Colonic mucosa (tissue), 4 donors: ENCODE measurements around the gene SPECC1L. TPM values are rescaled to one million over a fixed set of nuclear protein-coding genes. Genes with fewer than 3 reads are reported as not detected.
"Not testable (repeated sequence)": the region's sequence is repeated elsewhere in the genome, so short reads cannot be mapped to it uniquely, and the experiment has no call there.

Experiments used
- DNase-seq: peaks from one replicate; pipeline ENCODE4 v3.0.0-alpha.2; 2020
- H3K27ac ChIP-seq: fragments of 200-600 bp; one replicate; pipeline ENCODE4 v1.8.0; 2021
- H3K27me3 ChIP-seq: fragments of 200-600 bp; one replicate; pipeline ENCODE4 v1.8.0; 2021
- H3K36me3 ChIP-seq: fragments of 200-600 bp; one replicate; pipeline ENCODE4 v1.8.0; 2021
- H3K4me1 ChIP-seq: fragments of 200-600 bp; one replicate; pipeline ENCODE4 v1.8.0; 2021; ENCODE audit warnings: mild to moderate bottlenecking
- H3K4me3 ChIP-seq: fragments of 200-600 bp; one replicate; pipeline ENCODE4 v1.8.0; 2021
- H3K9ac ChIP-seq, 2 donors: one replicate each; pipeline ENCODE4 v1.7.0; 2013; ENCODE audit warnings: control low read depth in 2 of 2, low read depth in 2 of 2, low read length in 2 of 2
- H3K9me3 ChIP-seq: fragments of 200-600 bp; one replicate; pipeline ENCODE4 v1.8.0; 2021
- CTCF ChIP-seq: fragments of 200-600 bp; IDR thresholded peaks from one replicate; pipeline ENCODE4 v1.8.0; 2022; ENCODE audit warnings: antibody characterized with exemption, mild to moderate bottlenecking
- intact Hi-C: fragments of 100-400 bp; cut with DNase I; formaldehyde crosslinking; loops from one replicate; pipeline ENCODE4 v1.14.1; 2022
- total RNA-seq, 2 donors: library from RNA; stranded (reverse); fragmentation: NEBNext Ultra II Directional in 1 of 2; extraction: Animal tissue kit (Norgen Biotek cat#: 25700) in 1 of 2; gene quantifications; one replicate each; pipeline ENCODE4 v1.2.1, GENCODE V29; 2021
- donor health status: healthy.
- donor health status: DM: no; HTN: no; CAD: no.
- donor health status: DM: no; HTN: no; CAD: no.

SPECC1L gene
- total RNA-seq, 2 donors from 2014 or later = 45.3 to 55.3 TPM

GRCh38 chr22:24315367-24315966 is 44.8 kb downstream of the SPECC1L start:
- H3K36me3 ChIP-seq = no peaks in the 10 kb centered on the region
- intact Hi-C loops = no loop called here
- no peak overlapping the region for H3K4me3 ChIP-seq
- no peaks in the 10 kb centered on the region for H3K27me3 ChIP-seq
- no peaks in the 10 kb centered on the region for H3K4me1 ChIP-seq
- H3K9me3 ChIP-seq = no peaks in the 10 kb centered on the region
- no peak for TF ChIP-seq CTCF
- no peak for DNase-seq
- no peak overlapping the region for H3K9ac ChIP-seq
- H3K27ac ChIP-seq = no peak overlapping the region

- H3K27ac ChIP-seq, DNase-seq, H3K4me1 ChIP-seq, H3K9me3 ChIP-seq, intact Hi-C loops, H3K4me3 ChIP-seq, H3K36me3 ChIP-seq, H3K9ac ChIP-seq, H3K27me3 ChIP-seq: not testable (repeated sequence)
Observed at GRCh38 chr22:24316264-24316663, 45.6 kb downstream of the SPECC1L start.

- H3K4me1 ChIP-seq, H3K9ac ChIP-seq, H3K36me3 ChIP-seq, H3K27ac ChIP-seq, H3K4me3 ChIP-seq, DNase-seq, intact Hi-C loops, H3K9me3 ChIP-seq, H3K27me3 ChIP-seq: not testable (repeated sequence)
Observed at GRCh38 chr22:24317511-24317910, 46.9 kb downstream of the SPECC1L start.

GRCh38 chr22:24319451-24319850 is 48.8 kb downstream of the SPECC1L start:
- H3K27ac ChIP-seq = no peak overlapping the region
- H3K9me3 ChIP-seq = no peaks in the 10 kb centered on the region
- H3K4me1 ChIP-seq = no peaks in the 10 kb centered on the region
- no peak for DNase-seq
- no peak for TF ChIP-seq CTCF
- no peaks in the 10 kb centered on the region for H3K36me3 ChIP-seq
- H3K27me3 ChIP-seq = no peaks in the 10 kb centered on the region
- H3K4me3 ChIP-seq = no peak overlapping the region
- intact Hi-C loops = no loop called here
- H3K9ac ChIP-seq = no peak overlapping the region

- no peaks in the 10 kb centered on the region for H3K36me3 ChIP-seq
Observed at GRCh38 chr22:24321999-24322398, 51.4 kb downstream of the SPECC1L start.

GRCh38 chr22:24322522-24322921 is 51.9 kb downstream of the SPECC1L start:
- no peaks in the 10 kb centered on the region for H3K4me1 ChIP-seq
- no peak overlapping the region for H3K4me3 ChIP-seq
- no peaks in the 10 kb centered on the region for H3K36me3 ChIP-seq
- no peaks in the 10 kb centered on the region for H3K27me3 ChIP-seq
- no peak overlapping the region for H3K27ac ChIP-seq
- TF ChIP-seq CTCF = no peak
- no peaks in the 10 kb centered on the region for H3K9me3 ChIP-seq
- H3K9ac ChIP-seq = no peak overlapping the region
- DNase-seq = no peak
- intact Hi-C loops = no loop called here

More at GRCh38 chr22:24321999-24322398, 51.4 kb downstream of the SPECC1L start:
- H3K4me3 ChIP-seq = no peak overlapping the region
- no peaks in the 10 kb centered on the region for H3K4me1 ChIP-seq
- H3K27ac ChIP-seq = no peak overlapping the region
- H3K27me3 ChIP-seq = no peaks in the 10 kb centered on the region
- intact Hi-C loops = no loop called here
- H3K9ac ChIP-seq = no peak overlapping the region
- H3K9me3 ChIP-seq = no peaks in the 10 kb centered on the region
- DNase-seq = no peak
- no peak for TF ChIP-seq CTCF
